HCT116 (cell line): ENCODE measurements around the gene SLC6A3.

ENCODE experiments used
- ATF3 ChIP-seq: IDR thresholded peaks from 2 replicates; pipeline ENCODE4 v1.6.1; 2012
- CTCF ChIP-seq, 3 experiments: fragments of 200-600 bp in 1 of 3; sonication (generic) in 1 of 3; IDR thresholded peaks in 2 of 3; conservative IDR thresholded peaks in 1 of 3; 2 replicates each; pipeline ENCODE4 v1.5.1; 2012 to 2017; ENCODE audit warnings: low read depth in 2 of 3, low read length in 2 of 3, antibody characterized with exemption in 1 of 3, borderline replicate concordance in 1 of 3, control low read depth in 1 of 3, mild to moderate bottlenecking in 1 of 3, mixed read lengths in 1 of 3, mixed run types in 1 of 3, moderate library complexity in 1 of 3; ENCODE audit not compliant: insufficient read depth in 1 of 3
- EZH2 ChIP-seq: fragments of 200-600 bp; sonication (generic); IDR thresholded peaks from 2 replicates; pipeline ENCODE4 v1.6.1; 2017; ENCODE audit warnings: antibody characterized with exemption, mixed run types
- FOSL1 ChIP-seq: IDR thresholded peaks from 2 replicates; pipeline ENCODE4 v1.6.1; 2012; ENCODE audit warnings: low read depth
- POLR2A ChIP-seq: IDR thresholded peaks from 2 replicates; pipeline ENCODE4 v1.7.0; 2011; ENCODE audit warnings: borderline replicate concordance; ENCODE audit not compliant: insufficient read depth, insufficient read length; ENCODE audit errors: extremely low read depth
- POLR2AphosphoS5 ChIP-seq: IDR thresholded peaks from 2 replicates; pipeline ENCODE4 v1.6.1; 2011; ENCODE audit warnings: mild to moderate bottlenecking, low read depth, low read length, moderate library complexity
- REST ChIP-seq: IDR thresholded peaks from 2 replicates; pipeline ENCODE4 v1.6.1; 2012; ENCODE audit warnings: low read depth
- SIN3A ChIP-seq: IDR thresholded peaks from 2 replicates; pipeline ENCODE4 v1.6.1; 2012; ENCODE audit warnings: low read depth
- YY1 ChIP-seq: IDR thresholded peaks from 2 replicates; pipeline ENCODE4 v1.6.1; 2011; ENCODE audit warnings: low read length, low read depth, moderate library complexity, mild to moderate bottlenecking; ENCODE audit not compliant: insufficient replicate concordance; ENCODE audit errors: extremely low read depth
- ZBTB33 ChIP-seq: IDR thresholded peaks from 2 replicates; pipeline ENCODE4 v1.6.1; 2011; ENCODE audit warnings: mild to moderate bottlenecking, low read length, moderate library complexity; ENCODE audit not compliant: insufficient replicate concordance; ENCODE audit errors: extremely low read depth
- ZNF274 ChIP-seq: fragments of 200-500 bp; sonication (Bioruptor generic); IDR thresholded peaks from 2 replicates; pipeline ENCODE4 v1.6.1; 2014; ENCODE audit warnings: mild to moderate bottlenecking, low read depth, low read length, inconsistent platforms

GRCh38 chr5:1474183-1474839, 29.1 kb upstream of the SLC6A3 start:
- TF ChIP-seq CTCF (IDR thresholded peaks at IDR 0.05 in 2 of 3, conservative IDR thresholded peaks at IDR 0.05 in 1 of 3; ENCODE audit: borderline replicate concordance in 1 of 3, insufficient read depth in 1 of 3, low read depth in 2 of 3, low read length in 2 of 3) = no peak
- TF ChIP-seq FOSL1 = no peak
- TF ChIP-seq YY1 = no peak
- no peak for TF ChIP-seq EZH2
- TF ChIP-seq POLR2A = no peak
- TF ChIP-seq REST = no peak
- no peak for TF ChIP-seq SIN3A
- no peak for TF ChIP-seq ZNF274
- no peak for TF ChIP-seq ATF3
- no peak for TF ChIP-seq ZBTB33
- TF ChIP-seq POLR2AphosphoS5 = no peak
